Measurements from ENCODE around the gene ROBO1. TPM values are rescaled to one million over a fixed set of nuclear protein-coding genes. Genes with fewer than 3 reads are reported as not detected.

ROBO1 gene
- polyA plus RNA-seq, 1 experiment = 33.9 TPM

GRCh38 chr3:79477242-79477641 is 290.6 kb downstream of the ROBO1 start:
- no peak for TF ChIP-seq CTCF (IDR thresholded peaks at IDR 0.05; ENCODE audit: insufficient read depth, low read depth, low read length)
- no peak for DNase-seq (ENCODE audit: low read depth)
- no peaks in the 10 kb centered on the region for H3K36me3 ChIP-seq (ENCODE audit: control insufficient read depth, insufficient read depth, low read length)
- ChIA-PET POLR2A (no interaction called here), CTCF (no interaction called here)
- H3K4me3 ChIP-seq (ENCODE audit: low read depth, low read length) = no peak overlapping the region
- no peaks in the 10 kb centered on the region for H3K27me3 ChIP-seq (ENCODE audit: control insufficient read depth, insufficient read depth, low read length)

- Histone ChIP-seq H3K4me3 (ENCODE audit: low read depth, low read length) (no peak overlapping the region), H3K36me3 (ENCODE audit: control insufficient read depth, insufficient read depth, low read length) (no peaks in the 10 kb centered on the region), H3K27me3 (ENCODE audit: control insufficient read depth, insufficient read depth, low read length) (no peaks in the 10 kb centered on the region)
- ChIA-PET CTCF (no interaction called here), POLR2A (no interaction called here)
- no peak for DNase-seq (ENCODE audit: low read depth)
- no peak for TF ChIP-seq CTCF (IDR thresholded peaks at IDR 0.05; ENCODE audit: insufficient read depth, low read depth, low read length)
Measured at GRCh38 chr3:79473993-79474392, 293.8 kb downstream of the ROBO1 start.

DNA sequence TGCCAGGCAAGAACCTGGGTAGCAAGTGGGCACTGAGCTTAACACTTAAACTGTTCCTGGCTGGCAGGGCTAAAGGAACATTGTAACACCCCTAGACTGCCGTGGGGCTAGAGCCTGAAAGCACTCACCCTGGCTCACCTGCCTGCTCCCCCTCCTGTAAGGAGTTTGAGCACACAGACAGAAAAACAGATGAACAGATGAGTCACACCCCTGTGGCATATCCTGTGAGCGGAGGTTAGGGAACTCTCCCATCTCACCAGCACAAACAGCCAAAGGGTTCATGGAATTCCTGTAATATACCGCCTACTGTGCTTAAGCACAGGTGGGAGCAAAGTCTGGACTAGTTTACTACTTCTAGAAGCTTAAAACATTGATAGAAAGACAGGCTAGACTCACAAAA is 300.1 kb downstream of the ROBO1 start:
- DNase-seq (ENCODE audit: low read depth) = no peak
- Histone ChIP-seq H3K36me3 (ENCODE audit: control insufficient read depth, insufficient read depth, low read length) (no peaks in the 10 kb centered on the region), H3K4me3 (ENCODE audit: low read depth, low read length) (no peak overlapping the region), H3K27me3 (ENCODE audit: control insufficient read depth, insufficient read depth, low read length) (no peaks in the 10 kb centered on the region)
- no peak for TF ChIP-seq CTCF (IDR thresholded peaks at IDR 0.05; ENCODE audit: insufficient read depth, low read depth, low read length)
- POLR2A ChIA-PET = no interaction called here
- CTCF ChIA-PET = no interaction called here

GRCh38 chr3:79461129-79461792 is 306.5 kb downstream of the ROBO1 start:
- ChIA-PET POLR2A (no interaction called here), CTCF (interaction anchor here (1.0 kb wide), 1 partner anchor 60 kb away, joined by 3 read pairs; no protein-coding TSS in a partner anchor)
- Histone ChIP-seq H3K27me3 (ENCODE audit: control insufficient read depth, insufficient read depth, low read length) (no peaks in the 10 kb centered on the region), H3K36me3 (ENCODE audit: control insufficient read depth, insufficient read depth, low read length) (no peaks in the 10 kb centered on the region), H3K4me3 (ENCODE audit: low read depth, low read length) (no peak overlapping the region)
- no peak for TF ChIP-seq CTCF (IDR thresholded peaks at IDR 0.05; ENCODE audit: insufficient read depth, low read depth, low read length)
- DNase-seq (ENCODE audit: low read depth) = no peak

DNA sequence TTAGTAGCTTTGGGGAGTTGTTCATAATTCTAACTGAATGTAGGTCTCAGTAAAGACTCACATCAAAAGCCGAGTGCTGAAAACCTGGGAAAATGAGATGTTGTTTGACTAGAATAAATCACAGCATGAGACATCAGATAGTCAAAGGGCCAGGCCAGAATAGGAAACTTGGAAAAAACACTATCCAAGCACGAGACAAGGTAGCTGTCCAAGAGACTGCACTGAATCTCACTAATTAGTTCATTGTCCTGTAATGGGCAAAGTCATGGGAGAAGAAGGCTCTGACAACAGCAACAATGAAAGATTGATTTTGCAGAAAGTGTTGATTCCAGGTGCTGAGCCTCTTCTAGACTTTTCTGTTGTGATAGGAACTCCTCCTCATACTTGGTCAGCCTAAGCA is 314.2 kb downstream of the ROBO1 start:
- ChIA-PET CTCF (no interaction called here), POLR2A (no interaction called here)
- Histone ChIP-seq H3K36me3 (ENCODE audit: control insufficient read depth, insufficient read depth, low read length) (no peaks in the 10 kb centered on the region), H3K4me3 (ENCODE audit: low read depth, low read length) (no peak overlapping the region), H3K27me3 (ENCODE audit: control insufficient read depth, insufficient read depth, low read length) (no peaks in the 10 kb centered on the region)
- TF ChIP-seq CTCF (IDR thresholded peaks at IDR 0.05; ENCODE audit: insufficient read depth, low read depth, low read length) = no peak
- no peak for DNase-seq (ENCODE audit: low read depth)

Data from BJ (cell line).